ENCODE measurements around the gene C11orf97.
A peak's percentile ranks its signal among the peaks of the same experiment; 100 is the strongest.

Gene C11orf97

GRCh38 chr11:94536386-94536785, 24.1 kb downstream of the C11orf97 start:
- H3K27me3 ChIP-seq: peaks cover 32% of the 10 kb centered on the region
- no peaks in the 10 kb centered on the region for H3K36me3 ChIP-seq
- no peak for DNase-seq
- TF ChIP-seq CTCF (IDR thresholded peaks at IDR 0.05; ENCODE audit: low read depth, low read length): no peak
- no peaks in the 10 kb centered on the region for H3K4me1 ChIP-seq
- H3K9me3 ChIP-seq: no peaks in the 10 kb centered on the region
- H3K4me3 ChIP-seq (ENCODE audit: low read depth, low read length): no peak overlapping the region

GRCh38 chr11:94537031-94537600, 24.9 kb downstream of the C11orf97 start:
- TF ChIP-seq CTCF (IDR thresholded peaks at IDR 0.05; ENCODE audit: low read depth, low read length): no peak
- Histone ChIP-seq H3K27me3 (peaks cover 29% of the 10 kb centered on the region), H3K4me3 (ENCODE audit: low read depth, low read length) (no peak overlapping the region), H3K36me3 (no peaks in the 10 kb centered on the region), H3K9me3 (no peaks in the 10 kb centered on the region), H3K4me1 (no peaks in the 10 kb centered on the region)
- no peak for DNase-seq

GRCh38 chr11:94539420-94539819, 27.2 kb downstream of the C11orf97 start:
- H3K9me3 ChIP-seq: no peaks in the 10 kb centered on the region
- H3K4me3 ChIP-seq (ENCODE audit: low read depth, low read length): no peak overlapping the region
- no peaks in the 10 kb centered on the region for H3K36me3 ChIP-seq
- no peaks in the 10 kb centered on the region for H3K4me1 ChIP-seq
- no peak for DNase-seq
- no peak for TF ChIP-seq CTCF (IDR thresholded peaks at IDR 0.05; ENCODE audit: low read depth, low read length)
- H3K27me3 ChIP-seq: peaks cover 17% of the 10 kb centered on the region

- Histone ChIP-seq H3K9me3 (no peaks in the 10 kb centered on the region), H3K4me3 (ENCODE audit: low read depth, low read length) (peak within 1 kb of the TSS; percentile 73), H3K36me3 (no peaks in the 10 kb centered on the region), H3K27me3 (no peaks in the 10 kb centered on the region), H3K4me1 (no peaks in the 10 kb centered on the region)
- TF ChIP-seq CTCF (IDR thresholded peaks at IDR 0.05; ENCODE audit: low read depth, low read length): no peak
- DNase-seq: peak; percentile 85
Observed at GRCh38 chr11:94543695-94544645, 31.7 kb downstream of the C11orf97 start, which contains the start of gene FUT4. FUT4 (plus strand) TSS chr11:94543921; CDS start chr11:94544134, 213 bp downstream.

GRCh38 chr11:94544646-94545263, 32.5 kb downstream of the C11orf97 start:
- no peak for DNase-seq

More at GRCh38 chr11:94544646-94545263, 32.5 kb downstream of the C11orf97 start:
- H3K9me3 ChIP-seq: no peaks in the 10 kb centered on the region
- H3K4me1 ChIP-seq: no peaks in the 10 kb centered on the region
- no peak for TF ChIP-seq CTCF (IDR thresholded peaks at IDR 0.05; ENCODE audit: low read depth, low read length)
- no peaks in the 10 kb centered on the region for H3K36me3 ChIP-seq
- H3K27me3 ChIP-seq: no peaks in the 10 kb centered on the region
- H3K4me3 ChIP-seq (ENCODE audit: low read depth, low read length): peak overlapping the region; percentile 73

All from BE2C (cell line).